ENCODE measurements around the gene ACSF3. TPM values are rescaled to one million over a fixed set of nuclear protein-coding genes. Genes with fewer than 3 reads are reported as not detected.
"Not testable (repeated sequence)": the region's sequence is repeated elsewhere in the genome, so short reads cannot be mapped to it uniquely, and the experiment has no call there.

ACSF3 gene
- total RNA-seq, 6 donors from 2014 or later = 30.2 to 97.4 (median 35.3) TPM

GRCh38 chr16:89067677-89068443, 25.8 kb upstream of the ACSF3 start:
- Histone ChIP-seq H3K27me3 (no peaks in the 10 kb centered on the region), H3K4me1 (no peaks in the 10 kb centered on the region), H3K36me3 (no peaks in the 10 kb centered on the region), H3K9me3 (no peaks in the 10 kb centered on the region), H3K4me3 (no peak overlapping the region), H3K27ac (no peak overlapping the region)
- ATAC-seq (ENCODE audit: low FRiP score in 2 of 2) = no peak
- DNase-seq = peak in 1 of 2 donors; percentile 70
- WGBS, 2 donors = 46 to 86% methylated on average over 4 to 16 of the region's 16 CpGs
- no peak for TF ChIP-seq POLR2AphosphoS5 (IDR thresholded peaks at IDR 0.05)
- no peak for TF ChIP-seq CTCF (IDR thresholded peaks at IDR 0.05)
- no peak for TF ChIP-seq POLR2A (IDR thresholded peaks at IDR 0.05)
- no peak for TF ChIP-seq EP300 (IDR thresholded peaks at IDR 0.05)

GRCh38 chr16:89068814-89069616, 24.6 kb upstream of the ACSF3 start:
- not testable (repeated sequence) for ATAC-seq (ENCODE audit: low FRiP score in 2 of 2); DNase-seq; H3K27me3 ChIP-seq; H3K9me3 ChIP-seq; H3K36me3 ChIP-seq; H3K27ac ChIP-seq; H3K4me3 ChIP-seq; H3K4me1 ChIP-seq
- 94% methylated on average over 4 of the region's 4 CpGs for WGBS, 2 donors

- Histone ChIP-seq H3K9me3 (no peaks in the 10 kb centered on the region), H3K27ac (no peak overlapping the region), H3K27me3 (no peaks in the 10 kb centered on the region), H3K4me1 (no peaks in the 10 kb centered on the region), H3K4me3 (no peak overlapping the region), H3K36me3 (no peaks in the 10 kb centered on the region)
- no peak for TF ChIP-seq POLR2AphosphoS5 (IDR thresholded peaks at IDR 0.05)
- no peak for TF ChIP-seq POLR2A (IDR thresholded peaks at IDR 0.05)
- no peak for TF ChIP-seq CTCF (IDR thresholded peaks at IDR 0.05)
- no peak for TF ChIP-seq EP300 (IDR thresholded peaks at IDR 0.05)
- 88 to 96% methylated on average over 7 to 9 of the region's 9 CpGs for WGBS, 2 donors
- ATAC-seq (ENCODE audit: low FRiP score in 2 of 2) = no peak
- no peak for DNase-seq
Observed at GRCh38 chr16:89069920-89070319, 23.7 kb upstream of the ACSF3 start.

- no peak for TF ChIP-seq CTCF (IDR thresholded peaks at IDR 0.05)
- TF ChIP-seq EP300 (IDR thresholded peaks at IDR 0.05) = no peak
- TF ChIP-seq POLR2AphosphoS5 (IDR thresholded peaks at IDR 0.05) = no peak
- no peak for TF ChIP-seq POLR2A (IDR thresholded peaks at IDR 0.05)
- H3K9me3 ChIP-seq = no peaks in the 10 kb centered on the region
- H3K27ac ChIP-seq = no peak overlapping the region
- no peaks in the 10 kb centered on the region for H3K36me3 ChIP-seq
- peak in 1 of 2 donors; percentile 45 for DNase-seq
- no peak overlapping the region for H3K4me3 ChIP-seq
- no peak for ATAC-seq (ENCODE audit: low FRiP score in 2 of 2)
- H3K27me3 ChIP-seq = no peaks in the 10 kb centered on the region
- no peaks in the 10 kb centered on the region for H3K4me1 ChIP-seq
- WGBS, 2 donors = 87 to 95% methylated on average over 9 to 13 of the region's 24 CpGs
Observed at GRCh38 chr16:89070590-89070989, 23.1 kb upstream of the ACSF3 start.

GRCh38 chr16:89071686-89072547, 21.7 kb upstream of the ACSF3 start:
- Histone ChIP-seq H3K27me3 (no peaks in the 10 kb centered on the region), H3K4me3 (no peak overlapping the region), H3K9me3 (no peaks in the 10 kb centered on the region), H3K27ac (no peak overlapping the region), H3K4me1 (no peaks in the 10 kb centered on the region), H3K36me3 (no peaks in the 10 kb centered on the region)
- DNase-seq (peak in 1 of 2 donors; percentile 40), ATAC-seq (ENCODE audit: low FRiP score in 2 of 2) (peak in 1 of 2 donors; percentile 20)
- WGBS, 2 donors = 63 to 66% methylated on average over 26 to 30 of the region's 30 CpGs
- TF ChIP-seq CTCF (IDR thresholded peaks at IDR 0.05) (no peak), POLR2A (IDR thresholded peaks at IDR 0.05) (no peak), POLR2AphosphoS5 (IDR thresholded peaks at IDR 0.05) (no peak), EP300 (IDR thresholded peaks at IDR 0.05) (no peak)

Data from upper lobe of left lung (tissue), 6 donors.